NOMO-1 treated with dmso at 0.1 percent for 144 hours (cell line): ENCODE data around the gene TRNAU1AP.
"Not testable (repeated sequence)": the region's sequence is repeated elsewhere in the genome, so short reads cannot be mapped to it uniquely, and the experiment has no call there.

ENCODE experiments used
- DNase-seq: peaks from one replicate; lab custom pipeline; 2025; ENCODE audit not compliant: unreplicated experiment; lab: John Stamatoyannopoulos, UW

TRNAU1AP gene

GRCh38 chr1:28521502-28522164 lies 31.3 kb upstream of the TRNAU1AP start:
- no peak for DNase-seq

GRCh38 chr1:28522537-28522936 lies 30.3 kb upstream of the TRNAU1AP start:
- DNase-seq = not testable (repeated sequence)

GRCh38 chr1:28525002-28525642 lies 27.8 kb upstream of the TRNAU1AP start:
- DNase-seq = not testable (repeated sequence)

- DNase-seq = no peak
Measured at GRCh38 chr1:28526886-28527285, 26.0 kb upstream of the TRNAU1AP start.

- no peak for DNase-seq
Measured at GRCh38 chr1:28530456-28530855, 22.4 kb upstream of the TRNAU1AP start.

DNA sequence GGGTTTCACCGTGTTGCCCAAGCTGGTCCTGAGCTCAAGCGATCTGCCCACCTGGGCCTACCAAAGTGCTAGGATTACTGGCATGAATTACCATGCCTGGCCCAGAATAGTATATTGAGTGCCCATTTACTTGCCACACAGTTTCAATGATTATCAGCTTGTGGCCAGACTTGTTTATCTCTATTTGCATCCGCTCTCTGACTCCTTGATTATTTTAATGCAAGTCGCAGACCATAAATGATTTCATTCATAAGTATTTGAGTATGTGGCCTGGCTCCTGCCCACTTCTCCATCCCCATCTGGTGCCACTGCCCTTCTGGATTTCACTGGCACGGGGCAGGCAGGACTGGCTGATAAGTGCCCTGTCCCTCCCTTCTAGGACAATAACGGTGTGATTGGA lies 18.2 kb upstream of the TRNAU1AP start:
- DNase-seq = no peak

- DNase-seq = no peak
Measured at GRCh38 chr1:28535180-28535579, 17.7 kb upstream of the TRNAU1AP start.

GRCh38 chr1:28537457-28538199 lies 15.3 kb upstream of the TRNAU1AP start:
- no peak for DNase-seq

GRCh38 chr1:28538286-28538685 lies 14.6 kb upstream of the TRNAU1AP start:
- no peak for DNase-seq

DNA sequence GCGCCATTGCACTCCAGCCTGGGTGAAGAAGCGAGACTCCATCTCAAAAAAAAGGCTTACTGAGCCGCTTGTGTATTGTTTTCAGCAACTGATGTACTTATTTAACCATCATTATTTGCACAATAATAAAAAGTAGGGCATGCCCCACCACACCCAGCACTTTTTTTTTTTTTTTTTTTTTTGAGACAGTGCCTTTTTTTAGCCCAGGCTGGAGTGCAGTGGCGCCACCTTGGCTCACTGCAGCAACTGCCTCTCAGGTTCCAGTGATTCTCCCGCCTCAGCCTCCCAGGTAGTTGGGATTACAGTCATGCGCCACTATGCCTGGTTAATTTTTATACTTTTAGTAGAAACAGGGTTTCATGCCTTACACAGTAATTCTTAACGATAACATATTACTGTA lies 12.2 kb upstream of the TRNAU1AP start:
- DNase-seq = no peak

- not testable (repeated sequence) for DNase-seq
Measured at GRCh38 chr1:28541414-28542015, 11.4 kb upstream of the TRNAU1AP start.

DNA sequence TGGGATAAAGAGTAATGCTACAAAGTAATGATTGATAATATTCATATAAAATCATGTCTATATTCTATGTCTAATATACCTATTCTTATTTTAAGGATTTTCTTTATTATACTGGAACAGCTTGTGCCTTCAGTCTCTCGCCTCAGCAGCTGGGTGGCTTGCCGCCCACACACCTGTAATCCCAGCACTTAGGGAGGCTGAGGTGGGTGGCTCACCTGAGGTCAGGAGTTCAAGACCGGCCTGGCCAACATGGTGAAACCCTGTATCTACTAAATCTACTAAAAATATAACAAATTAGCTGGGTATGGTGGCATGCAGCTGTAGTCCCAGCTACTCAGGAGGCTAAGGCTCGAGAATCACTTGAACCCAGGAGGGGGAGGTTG lies 7.6 kb upstream of the TRNAU1AP start:
- no peak for DNase-seq

DNA sequence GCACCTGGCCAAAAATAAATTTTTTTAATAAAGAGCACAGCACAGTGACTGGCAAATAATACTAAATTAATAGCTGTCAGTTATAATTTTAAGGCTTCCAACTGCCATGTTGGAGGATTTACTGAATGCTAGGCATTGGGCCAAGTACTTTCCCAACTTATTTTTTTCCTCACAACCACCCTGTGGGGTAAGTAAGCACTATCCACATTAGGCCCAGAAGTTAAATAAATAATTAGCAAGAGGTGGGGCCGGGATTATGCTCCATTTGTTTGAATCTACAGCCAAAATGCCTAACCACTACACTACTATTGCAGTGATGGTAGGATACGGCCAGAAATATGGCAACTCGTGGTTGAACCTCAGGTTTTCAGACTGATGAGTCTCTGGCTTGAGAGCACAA lies 4.6 kb upstream of the TRNAU1AP start:
- DNase-seq = no peak

- no peak for DNase-seq
Measured at GRCh38 chr1:28551381-28551780, 1.5 kb upstream of the TRNAU1AP start.

GRCh38 chr1:28560886-28561285 lies 8.0 kb downstream of the TRNAU1AP start:
- no peak for DNase-seq

DNA sequence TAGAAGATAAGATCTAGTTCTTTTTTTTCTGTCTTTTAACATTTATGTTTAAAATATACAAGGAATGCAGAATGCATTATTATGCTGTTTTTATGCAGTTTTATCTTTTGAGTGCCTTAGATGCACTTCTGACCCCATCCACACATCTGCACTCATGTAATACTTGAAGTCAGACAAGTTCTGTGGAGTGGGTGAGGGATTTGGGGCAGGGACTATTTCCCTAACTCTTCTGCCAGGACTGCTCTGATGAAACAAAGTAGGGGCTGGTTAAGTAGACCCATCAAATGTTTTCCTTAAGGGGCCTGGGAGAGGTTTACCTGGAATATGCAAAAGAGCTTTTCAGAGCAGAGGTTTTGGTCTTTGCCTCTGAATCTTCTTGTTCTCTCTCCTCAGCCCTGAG lies 11.4 kb downstream of the TRNAU1AP start:
- DNase-seq = no peak

GRCh38 chr1:28565040-28565439 lies 12.2 kb downstream of the TRNAU1AP start:
- no peak for DNase-seq

DNA sequence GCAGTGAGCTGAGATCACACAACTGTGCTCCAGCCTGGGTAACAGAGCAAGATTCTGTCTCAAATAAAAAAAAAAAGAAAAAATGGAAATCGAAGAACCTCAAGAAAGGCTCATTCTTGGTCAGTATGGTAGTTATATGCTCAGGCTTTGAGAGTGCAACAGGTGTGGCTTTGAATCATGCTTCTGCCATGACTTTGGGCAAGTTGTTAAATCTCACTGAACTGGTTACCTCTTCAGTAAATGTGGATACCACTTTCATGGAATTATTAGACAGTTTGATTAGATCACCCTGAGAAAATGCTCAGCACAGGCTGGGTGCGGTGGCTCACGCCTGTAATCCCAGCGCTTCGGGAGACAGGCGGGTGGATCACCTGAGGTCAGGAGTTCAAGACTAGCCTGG lies 12.8 kb downstream of the TRNAU1AP start:
- DNase-seq = no peak

DNA sequence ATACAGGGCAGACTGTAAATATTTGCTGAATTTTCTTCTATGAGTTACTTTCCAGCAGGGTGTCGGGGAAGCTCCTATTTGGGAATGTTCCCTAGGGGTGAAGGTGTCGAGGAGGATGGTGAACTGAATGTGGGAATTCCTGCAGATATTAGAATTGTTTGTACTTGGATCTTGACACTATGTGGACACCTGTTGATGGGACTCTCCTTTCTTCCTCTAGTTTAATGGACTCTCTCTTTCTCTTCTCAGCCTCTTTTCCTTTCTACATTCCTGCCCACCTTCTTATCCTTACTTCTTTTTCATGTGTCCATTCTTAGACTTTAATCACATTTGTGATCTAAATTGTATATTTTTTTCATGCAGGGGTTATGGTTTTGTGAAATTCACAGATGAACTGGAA lies 14.0 kb downstream of the TRNAU1AP start:
- no peak for DNase-seq

DNA sequence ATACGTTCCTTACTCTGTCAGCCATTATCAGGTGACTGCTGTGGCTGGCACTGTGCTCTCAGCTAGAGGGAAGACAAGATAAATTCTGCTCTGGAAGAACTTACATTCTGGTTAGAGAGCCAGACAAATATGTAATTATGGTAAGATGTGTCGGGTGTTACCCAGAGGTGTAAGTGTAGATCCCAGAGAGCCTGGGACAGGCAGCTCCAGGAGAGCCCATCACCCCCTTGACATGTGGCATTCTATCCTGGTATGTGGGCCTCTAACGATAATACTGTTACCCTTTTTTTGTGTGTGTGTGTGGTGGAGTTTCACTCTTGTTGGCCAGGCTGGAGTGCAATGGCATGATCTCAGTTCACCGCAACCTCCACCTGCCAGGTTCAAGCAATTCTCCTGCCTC lies 19.0 kb downstream of the TRNAU1AP start:
- no peak for DNase-seq

GRCh38 chr1:28572891-28573290 lies 20.0 kb downstream of the TRNAU1AP start:
- DNase-seq = not testable (repeated sequence)

DNA sequence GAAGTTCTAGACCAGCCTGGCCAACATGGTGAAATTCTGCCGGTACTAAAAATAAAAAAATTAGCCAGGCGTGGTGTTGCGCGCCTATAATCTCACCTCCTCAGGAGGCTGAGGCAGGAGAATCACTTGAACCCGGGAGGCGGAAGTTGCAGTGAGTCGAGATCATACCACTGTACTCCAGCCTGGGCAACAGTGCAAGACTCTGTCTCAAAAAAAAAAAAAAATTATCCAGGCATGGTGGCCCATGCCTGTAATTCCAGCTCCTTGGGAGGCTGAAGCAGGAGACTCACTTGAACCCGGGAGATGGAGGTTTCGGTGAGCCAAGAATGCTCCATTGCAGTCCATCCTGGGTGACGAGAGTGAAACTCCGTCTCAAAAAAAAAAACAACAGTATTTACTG lies 20.7 kb downstream of the TRNAU1AP start:
- no peak for DNase-seq
